GM23338 (cell line): ENCODE measurements around the gene TBX10. TPM values are rescaled to one million over a fixed set of nuclear protein-coding genes. Genes with fewer than 3 reads are reported as not detected.
A peak's percentile ranks its signal among the peaks of the same experiment; 100 is the strongest.

ENCODE experiments used
- ATAC-seq: fragments of 200-7000 bp; cut with Tn5 transposase; 3 replicates; pipeline ENCODE4 v1.9.1; 2020
- DNase-seq: peaks from one replicate; pipeline ENCODE4 v3.0.0-alpha.2; 2015; ENCODE audit warnings: low spot score
- H2AFZ ChIP-seq: fragments of 200-600 bp; sonication (generic); 2 replicates; pipeline ENCODE4 v1.8.0; 2016; ENCODE audit warnings: antibody characterized with exemption, mild to moderate bottlenecking, moderate library complexity
- H3F3A ChIP-seq: fragments of 200-600 bp; sonication (generic); replicated peaks from 2 replicates; pipeline ENCODE4 v1.8.0; 2017; ENCODE audit warnings: antibody characterized with exemption, mixed run types, low read depth
- H3K27ac ChIP-seq: fragments of 200-600 bp; sonication (generic); 2 replicates; pipeline ENCODE4 v1.6.1; 2016; ENCODE audit warnings: low read depth
- H3K27me3 ChIP-seq: fragments of 200-600 bp; sonication (generic); 2 replicates; pipeline ENCODE4 v1.8.0; 2016; ENCODE audit warnings: mild to moderate bottlenecking, mixed run types, moderate library complexity; ENCODE audit not compliant: insufficient read depth
- H3K36me3 ChIP-seq: fragments of 200-600 bp; sonication (generic); 2 replicates; pipeline ENCODE4 v1.8.0; 2016; ENCODE audit warnings: mild to moderate bottlenecking; ENCODE audit not compliant: insufficient read depth
- H3K4me1 ChIP-seq: fragments of 200-600 bp; sonication (generic); 2 replicates; pipeline ENCODE4 v1.8.0; 2016; ENCODE audit warnings: mild to moderate bottlenecking, moderate library complexity; ENCODE audit not compliant: insufficient read depth
- H3K4me2 ChIP-seq: fragments of 200-600 bp; sonication (generic); 2 replicates; pipeline ENCODE4 v1.7.1; 2017; ENCODE audit warnings: mixed run types
- H3K4me3 ChIP-seq: fragments of 200-600 bp; sonication (generic); 2 replicates; pipeline ENCODE4 v1.6.1; 2016; ENCODE audit warnings: mixed run types
- H3K79me2 ChIP-seq: fragments of 200-600 bp; sonication (generic); replicated peaks from 2 replicates; pipeline ENCODE4 v1.8.0; 2017; ENCODE audit warnings: mild to moderate bottlenecking; ENCODE audit not compliant: insufficient read depth
- H3K9me2 ChIP-seq: fragments of 200-600 bp; sonication (generic); 2 replicates; pipeline ENCODE4 v1.8.0; 2017; ENCODE audit not compliant: insufficient read depth
- H4K20me1 ChIP-seq: fragments of 200-600 bp; sonication (generic); replicated peaks from 2 replicates; pipeline ENCODE4 v1.8.0; 2017; ENCODE audit warnings: mild to moderate bottlenecking; ENCODE audit not compliant: insufficient read depth
- H3K27ac Mint-ChIP-seq: 2 replicates; pipeline ENCODE4 v1.8.0; 2020; ENCODE audit warnings: inconsistent platforms, mild to moderate bottlenecking, moderate library complexity, mixed read lengths
- H3K27me3 Mint-ChIP-seq: 3 replicates; pipeline ENCODE4 v1.8.0; 2022; ENCODE audit warnings: low read depth, mild to moderate bottlenecking, moderate library complexity, mixed read lengths, inconsistent platforms; ENCODE audit not compliant: insufficient read depth, poor library complexity
- H3K36me3 Mint-ChIP-seq: 3 replicates; pipeline ENCODE4 v1.8.0; 2021; ENCODE audit warnings: low read depth, mild to moderate bottlenecking, inconsistent platforms, moderate library complexity, mixed read lengths
- H3K4me1 Mint-ChIP-seq: 3 replicates; pipeline ENCODE4 v1.8.0; 2020; ENCODE audit warnings: mild to moderate bottlenecking, inconsistent platforms, mixed read lengths
- H3K4me3 Mint-ChIP-seq: 3 replicates; pipeline ENCODE4 v1.8.0; 2021; ENCODE audit warnings: moderate library complexity, mild to moderate bottlenecking, inconsistent platforms, mixed read lengths
- H3K9me3 Mint-ChIP-seq: 3 replicates; pipeline ENCODE4 v1.8.0; 2020; ENCODE audit warnings: moderate library complexity, mild to moderate bottlenecking, inconsistent platforms, mixed read lengths
- CREB1 ChIP-seq: fragments of 250-450 bp; sonication (Bioruptor Pico); IDR thresholded peaks from 2 replicates; pipeline ENCODE4 v1.5.0; 2020; ENCODE audit warnings: low read depth, mild to moderate bottlenecking, moderate library complexity
- CTCF ChIP-seq, 2 experiments: fragments of 200-600 bp in 1 of 2; sonication (generic) in 1 of 2; conservative IDR thresholded peaks; 2 replicates each; pipeline versions ENCODE4 v1.5.1 to v1.6.1; 2016 to 2017; ENCODE audit warnings: antibody characterized with exemption in 2 of 2, low read depth in 2 of 2, mild to moderate bottlenecking in 2 of 2, moderate library complexity in 1 of 2
- EZH2 ChIP-seq: fragments of 200-600 bp; sonication (generic); IDR thresholded peaks from one replicate; pipeline ENCODE4 v1.8.0; 2017; ENCODE audit warnings: antibody characterized with exemption, mild to moderate bottlenecking, low read depth; ENCODE audit not compliant: unreplicated experiment
- EZH2phosphoT487 ChIP-seq: fragments of 200-600 bp; sonication (generic); IDR thresholded peaks from one replicate; pipeline ENCODE4 v1.8.1; 2018; ENCODE audit warnings: antibody characterized with exemption; ENCODE audit not compliant: unreplicated experiment
- JUNB ChIP-seq: IDR thresholded peaks from one replicate; pipeline ENCODE4 v1.6.1; 2016; ENCODE audit warnings: antibody characterized with exemption; ENCODE audit not compliant: unreplicated experiment
- NANOG ChIP-seq: IDR thresholded peaks from 2 replicates; pipeline ENCODE4 v1.6.1; 2016; ENCODE audit warnings: antibody characterized with exemption, borderline replicate concordance
- POLR2AphosphoS5 ChIP-seq: IDR thresholded peaks from 2 replicates; pipeline ENCODE4 v1.6.1; 2016; ENCODE audit warnings: antibody characterized with exemption, low read depth
- STAT1 ChIP-seq: IDR thresholded peaks from one replicate; pipeline ENCODE4 v1.6.1; 2016; ENCODE audit warnings: antibody characterized with exemption; ENCODE audit not compliant: unreplicated experiment
- ZNF114 ChIP-seq: fragments of 250-450 bp; sonication (Bioruptor Pico); IDR thresholded peaks from 2 replicates; pipeline ENCODE4 v1.5.0; 2020; ENCODE audit warnings: mild to moderate bottlenecking, moderate library complexity
- ZNF331 ChIP-seq: fragments of 250-450 bp; sonication (Bioruptor Pico); IDR thresholded peaks from 2 replicates; pipeline ENCODE4 v1.5.0; 2020; ENCODE audit warnings: low read depth, mild to moderate bottlenecking, moderate library complexity
- ZNF462 ChIP-seq: fragments of 250-450 bp; sonication (Bioruptor Pico); IDR thresholded peaks from 2 replicates; pipeline ENCODE4 v1.5.0; 2020; ENCODE audit warnings: mild to moderate bottlenecking, moderate library complexity
- polyA plus RNA-seq: library from polyadenylated mRNA; unstranded; fragments of >200 nt; fragmentation: Nextera tagmentation; extraction: Ambion mirVana; gene quantifications from 2 replicates; pipeline ENCODE4 v1.2.1, GENCODE V29; 2016
- total RNA-seq: library from RNA; depleted of rRNA; stranded (reverse); fragments of >200 nt; shearing (Covaris generic); gene quantifications from 2 replicates; pipeline ENCODE4 v1.2.3, GENCODE V29; 2014
- TF ChIP-seq, protein P1 (sequence below): IDR thresholded peaks from one replicate; pipeline ENCODE4 v1.6.1; 2018; ENCODE audit warnings: antibody characterized with exemption; ENCODE audit not compliant: unreplicated experiment
- TF ChIP-seq, protein P2 (sequence below): IDR thresholded peaks from 2 replicates; pipeline ENCODE4 v1.6.1; 2016; ENCODE audit warnings: antibody characterized with exemption

TBX10 gene
- total and polyA plus RNA-seq, 2 experiments from 2014 or later = 0.10 TPM; not detected in 1

DNA sequence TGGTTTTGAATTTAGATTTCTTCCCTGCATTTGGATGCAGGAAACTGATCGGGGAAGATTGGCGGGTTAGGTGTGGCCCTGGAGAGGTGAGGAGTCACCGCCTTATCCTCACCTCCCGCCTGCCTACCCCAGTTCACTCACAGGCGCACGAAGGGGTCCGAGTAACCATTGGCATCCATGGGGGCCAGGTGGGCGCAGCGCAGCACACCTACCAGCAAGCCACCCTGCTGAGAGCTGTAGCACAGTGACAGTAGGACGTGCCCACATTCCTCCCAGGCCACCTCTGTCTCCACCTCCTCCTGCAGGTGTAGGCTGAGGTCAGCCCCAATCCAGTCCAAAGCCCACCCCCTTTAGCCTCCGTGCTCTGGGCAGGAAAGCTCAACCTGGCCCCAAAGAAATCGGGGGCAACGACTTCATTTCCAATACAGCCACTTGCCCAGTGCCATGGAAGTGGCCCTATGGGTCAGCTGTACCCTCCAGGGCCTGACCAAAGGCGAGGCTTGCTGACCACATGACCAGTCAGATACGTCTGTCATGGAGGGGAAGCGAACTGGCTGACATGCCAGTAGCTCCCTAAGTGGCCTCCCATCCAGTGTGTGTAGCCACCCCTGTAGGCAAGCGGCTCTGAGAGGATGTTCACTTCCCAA is 26.1 kb downstream of the TBX10 start:
- no peak for DNase-seq
- no peaks in the 10 kb centered on the region for H3K36me3 ChIP-seq
- ATAC-seq = no peak
- H3K79me2 ChIP-seq = no peaks in the 10 kb centered on the region
- peaks cover 28% of the 10 kb centered on the region for H3K36me3 Mint-ChIP-seq
- no peak overlapping the region for H3K27ac ChIP-seq
- H3K9me3 Mint-ChIP-seq = no peaks in the 10 kb centered on the region; the same call in 1 of the 3 replicates
- H3K4me3 ChIP-seq = peak overlapping the region; percentile 41
- H3K9me2 ChIP-seq = no peaks in the 10 kb centered on the region
- H3K4me1 Mint-ChIP-seq = peaks cover 35% of the 10 kb centered on the region
- H4K20me1 ChIP-seq = no peaks in the 10 kb centered on the region
- H3K4me1 ChIP-seq = peaks cover 32% of the 10 kb centered on the region
- H3K27ac Mint-ChIP-seq = no peak overlapping the region
- peaks cover 3% of the 10 kb centered on the region; the same call in 1 of the 2 replicates for H3F3A ChIP-seq
- peaks cover 41% of the 10 kb centered on the region for H3K27me3 Mint-ChIP-seq
- H2AFZ ChIP-seq = no peak overlapping the region
- no peak for TF ChIP-seq CREB1 (CRISPR knock-in tag)
- TF ChIP-seq ZNF462 (CRISPR knock-in tag) = no peak
- TF ChIP-seq, protein P1, sequence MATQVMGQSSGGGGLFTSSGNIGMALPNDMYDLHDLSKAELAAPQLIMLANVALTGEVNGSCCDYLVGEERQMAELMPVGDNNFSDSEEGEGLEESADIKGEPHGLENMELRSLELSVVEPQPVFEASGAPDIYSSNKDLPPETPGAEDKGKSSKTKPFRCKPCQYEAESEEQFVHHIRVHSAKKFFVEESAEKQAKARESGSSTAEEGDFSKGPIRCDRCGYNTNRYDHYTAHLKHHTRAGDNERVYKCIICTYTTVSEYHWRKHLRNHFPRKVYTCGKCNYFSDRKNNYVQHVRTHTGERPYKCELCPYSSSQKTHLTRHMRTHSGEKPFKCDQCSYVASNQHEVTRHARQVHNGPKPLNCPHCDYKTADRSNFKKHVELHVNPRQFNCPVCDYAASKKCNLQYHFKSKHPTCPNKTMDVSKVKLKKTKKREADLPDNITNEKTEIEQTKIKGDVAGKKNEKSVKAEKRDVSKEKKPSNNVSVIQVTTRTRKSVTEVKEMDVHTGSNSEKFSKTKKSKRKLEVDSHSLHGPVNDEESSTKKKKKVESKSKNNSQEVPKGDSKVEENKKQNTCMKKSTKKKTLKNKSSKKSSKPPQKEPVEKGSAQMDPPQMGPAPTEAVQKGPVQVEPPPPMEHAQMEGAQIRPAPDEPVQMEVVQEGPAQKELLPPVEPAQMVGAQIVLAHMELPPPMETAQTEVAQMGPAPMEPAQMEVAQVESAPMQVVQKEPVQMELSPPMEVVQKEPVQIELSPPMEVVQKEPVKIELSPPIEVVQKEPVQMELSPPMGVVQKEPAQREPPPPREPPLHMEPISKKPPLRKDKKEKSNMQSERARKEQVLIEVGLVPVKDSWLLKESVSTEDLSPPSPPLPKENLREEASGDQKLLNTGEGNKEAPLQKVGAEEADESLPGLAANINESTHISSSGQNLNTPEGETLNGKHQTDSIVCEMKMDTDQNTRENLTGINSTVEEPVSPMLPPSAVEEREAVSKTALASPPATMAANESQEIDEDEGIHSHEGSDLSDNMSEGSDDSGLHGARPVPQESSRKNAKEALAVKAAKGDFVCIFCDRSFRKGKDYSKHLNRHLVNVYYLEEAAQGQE = no peak
- TF ChIP-seq STAT1 = no peak
- TF ChIP-seq ZNF331 (CRISPR knock-in tag) = no peak
- no peak for TF ChIP-seq CTCF (conservative IDR thresholded peaks at IDR 0.05; ENCODE audit: low read depth in 2 of 2)
- TF ChIP-seq, protein P2, sequence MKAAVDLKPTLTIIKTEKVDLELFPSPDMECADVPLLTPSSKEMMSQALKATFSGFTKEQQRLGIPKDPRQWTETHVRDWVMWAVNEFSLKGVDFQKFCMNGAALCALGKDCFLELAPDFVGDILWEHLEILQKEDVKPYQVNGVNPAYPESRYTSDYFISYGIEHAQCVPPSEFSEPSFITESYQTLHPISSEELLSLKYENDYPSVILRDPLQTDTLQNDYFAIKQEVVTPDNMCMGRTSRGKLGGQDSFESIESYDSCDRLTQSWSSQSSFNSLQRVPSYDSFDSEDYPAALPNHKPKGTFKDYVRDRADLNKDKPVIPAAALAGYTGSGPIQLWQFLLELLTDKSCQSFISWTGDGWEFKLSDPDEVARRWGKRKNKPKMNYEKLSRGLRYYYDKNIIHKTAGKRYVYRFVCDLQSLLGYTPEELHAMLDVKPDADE = no peak
- no peak for TF ChIP-seq POLR2AphosphoS5
- no peak for TF ChIP-seq EZH2
- TF ChIP-seq EZH2phosphoT487 = no peak
- no peak for TF ChIP-seq JUNB
- TF ChIP-seq ZNF114 (CRISPR knock-in tag) = no peak
- TF ChIP-seq NANOG = no peak
- H3K4me2 ChIP-seq = peak overlapping the region; percentile 65; the same call in 1 of the 2 replicates
- H3K27me3 ChIP-seq = peaks cover 32% of the 10 kb centered on the region
- no peak overlapping the region for H3K4me3 Mint-ChIP-seq
